ENCODE measurements around the gene TRAK2.
"Not testable (repeated sequence)": the region's sequence is repeated elsewhere in the genome, so short reads cannot be mapped to it uniquely, and the experiment has no call there.

TRAK2 gene

GRCh38 chr2:201414099-201415023 is 36.9 kb downstream of the TRAK2 start:
- no peak for DNase-seq

- no peak for DNase-seq
These were observed 37.7 kb downstream of the TRAK2 start for GRCh38 chr2:201413552-201413951.

GRCh38 chr2:201413143-201413542 is 38.1 kb downstream of the TRAK2 start:
- no peak for DNase-seq

- no peak for DNase-seq
These were observed 39.8 kb downstream of the TRAK2 start for GRCh38 chr2:201411421-201411820.

- DNase-seq, result no peak
These were observed 42.3 kb downstream of the TRAK2 start for GRCh38 chr2:201408931-201409330.

GRCh38 chr2:201407265-201407664 is 44.0 kb downstream of the TRAK2 start:
- no peak for DNase-seq

GRCh38 chr2:201406077-201406662 is 45.1 kb downstream of the TRAK2 start:
- DNase-seq, result no peak

GRCh38 chr2:201404699-201405280 is 46.5 kb downstream of the TRAK2 start:
- no peak for DNase-seq

- DNase-seq, result no peak
These were observed 47.4 kb downstream of the TRAK2 start for GRCh38 chr2:201403880-201404279.

- no peak for DNase-seq
These were observed 48.4 kb downstream of the TRAK2 start for GRCh38 chr2:201402651-201403562.

GRCh38 chr2:201401815-201402214 is 49.4 kb downstream of the TRAK2 start:
- no peak for DNase-seq

- no peak for DNase-seq
These were observed 54.7 kb downstream of the TRAK2 start for GRCh38 chr2:201396595-201396994.

- no peak for DNase-seq
These were observed 68.1 kb downstream of the TRAK2 start for GRCh38 chr2:201383136-201383535.

- DNase-seq, result no peak
These were observed 72.5 kb downstream of the TRAK2 start for GRCh38 chr2:201378496-201379397.

- no peak for DNase-seq
These were observed 74.0 kb downstream of the TRAK2 start for GRCh38 chr2:201377218-201377617.

GRCh38 chr2:201369775-201370174 is 81.5 kb downstream of the TRAK2 start:
- no peak for DNase-seq

GRCh38 chr2:201369318-201369717 is 81.9 kb downstream of the TRAK2 start:
- DNase-seq, result not testable (repeated sequence)

- no peak for DNase-seq
These were observed 85.1 kb downstream of the TRAK2 start for GRCh38 chr2:201366146-201366545.

- no peak for DNase-seq
These were observed 87.2 kb downstream of the TRAK2 start for GRCh38 chr2:201363857-201364560.

- no peak for DNase-seq
These were observed 88.9 kb downstream of the TRAK2 start for GRCh38 chr2:201362396-201362795.

- DNase-seq, result no peak
These were observed 90.1 kb downstream of the TRAK2 start for GRCh38 chr2:201361078-201361733.

Measured in stimulated activated CD4-positive, alpha-beta T cell treated with anti-CD3 and anti-CD28 coated beads, Interleukin-12 subunit alpha, Interleukin-12 subunit beta, amount 100 ng/mL, for 4 hours (primary cell).